Natural killer cell (primary cell): ENCODE measurements around the gene DSCAML1. TPM values are rescaled to one million over a fixed set of nuclear protein-coding genes. Genes with fewer than 3 reads are reported as not detected.

Experiments used
- ATAC-seq, 3 donors: fragments of 150-1000 bp in 2 of 3; fragments of 200-7000 bp in 1 of 3; cut with Tn5 transposase; 1 replicate in 1 of 3; 2 replicates in 2 of 3; pipeline ENCODE4 v1.10.0; 2021; ENCODE audit warnings: mild to moderate bottlenecking in 2 of 3, moderate library complexity in 2 of 3
- DNase-seq, 2 donors: peaks; one replicate each; pipeline versions ENCODE4 v3.0.0 to v3.0.0-alpha.2; 2013 to 2021; ENCODE audit warnings: mixed read lengths in 1 of 2
- H3K27ac ChIP-seq: one replicate; pipeline ENCODE4 v1.5.1; 2013; ENCODE audit warnings: mild to moderate bottlenecking, low read length
- H3K27me3 ChIP-seq: one replicate; pipeline ENCODE4 v1.6.1; 2013; ENCODE audit warnings: low read length; ENCODE audit not compliant: control insufficient read depth, insufficient read depth
- H3K36me3 ChIP-seq: one replicate; pipeline ENCODE4 v1.6.1; 2013; ENCODE audit warnings: low read length; ENCODE audit not compliant: control insufficient read depth, insufficient read depth
- H3K4me1 ChIP-seq: one replicate; pipeline ENCODE4 v1.6.1; 2013; ENCODE audit warnings: low read length; ENCODE audit not compliant: control insufficient read depth, insufficient read depth
- H3K4me3 ChIP-seq: one replicate; pipeline ENCODE4 v1.5.1; 2013; ENCODE audit warnings: low read length
- H3K9me3 ChIP-seq: one replicate; pipeline ENCODE4 v1.6.1; 2013; ENCODE audit warnings: low read length; ENCODE audit not compliant: control insufficient read depth, insufficient read depth
- H3K27ac Mint-ChIP-seq, 2 donors: one replicate each; pipeline ENCODE4 v1.8.0; 2022; ENCODE audit warnings: mild to moderate bottlenecking in 2 of 2, mixed read lengths in 2 of 2, moderate library complexity in 1 of 2
- H3K27me3 Mint-ChIP-seq, 2 donors: one replicate each; pipeline ENCODE4 v1.8.0; 2022; ENCODE audit warnings: low read depth in 2 of 2, mixed read lengths in 2 of 2
- H3K36me3 Mint-ChIP-seq: one replicate; pipeline ENCODE4 v1.8.0; 2022; ENCODE audit warnings: mixed read lengths
- H3K4me1 Mint-ChIP-seq, 2 donors: one replicate each; pipeline ENCODE4 v1.8.0; 2022; ENCODE audit warnings: mixed read lengths in 2 of 2
- H3K4me3 Mint-ChIP-seq: one replicate; pipeline ENCODE4 v1.8.0; 2022; ENCODE audit warnings: mild to moderate bottlenecking, moderate library complexity, mixed read lengths
- H3K9me3 Mint-ChIP-seq, 2 donors: one replicate each; pipeline ENCODE4 v1.8.0; 2022; ENCODE audit warnings: mixed read lengths in 2 of 2
- CTCF ChIP-seq: fragments of 200-600 bp; IDR thresholded peaks from one replicate; pipeline ENCODE4 v1.8.0; 2022; ENCODE audit warnings: antibody characterized with exemption
- WGBS: methylation state at CpG from one replicate; pipeline ENCODE4 v1.1.7; 2013; ENCODE audit warnings: missing lambda C conversion rate; ENCODE audit not compliant: insufficient coverage; 5-methylcytosine and 5-hydroxymethylcytosine counted together
- intact Hi-C: fragments of 100-400 bp; cut with micrococcal nuclease; formaldehyde crosslinking; loops from one replicate; pipeline ENCODE4 v1.14.2; 2022
- total RNA-seq, 4 donors: library from RNA; stranded (reverse); fragments of 120-200 nt in 1 of 4; gene quantifications; one replicate each; pipeline versions ENCODE4 v1.2.3 to v1.2.4, GENCODE V29; 2013 to 2022

DSCAML1 gene
- total RNA-seq, 3 donors from 2014 or later (not counting 1 experiment from before 2014, with no cell fraction given) = 0.66 TPM; not detected in 2

DNA sequence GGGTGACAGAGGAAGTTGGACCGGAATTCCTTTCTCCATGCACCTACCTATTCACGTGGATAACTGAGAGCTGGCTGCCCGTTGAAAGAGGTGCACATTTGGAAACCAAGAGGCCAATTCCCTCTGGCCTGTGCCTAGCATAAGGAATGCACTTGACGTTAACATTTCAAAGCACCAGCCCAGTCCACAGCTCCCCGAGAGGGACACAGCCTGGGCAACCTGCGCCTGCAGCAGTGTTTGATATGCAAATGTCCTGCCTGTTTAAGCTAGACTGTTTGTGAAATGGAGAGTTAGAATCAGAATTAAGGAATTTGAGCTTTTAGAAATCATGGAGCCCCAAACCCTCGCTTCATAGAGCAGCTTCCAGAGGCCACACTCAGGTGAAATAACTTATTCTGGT, 126.1 kb downstream of the DSCAML1 start:
- Histone ChIP-seq H3K27ac (no peak overlapping the region), H3K4me3 (no peak overlapping the region), H3K9me3 (no peaks in the 10 kb centered on the region), H3K4me1 (no peaks in the 10 kb centered on the region), H3K36me3 (no peaks in the 10 kb centered on the region), H3K27me3 (no peaks in the 10 kb centered on the region)
- H3K4me3 Mint-ChIP-seq = no peak overlapping the region
- intact Hi-C loops = no loop called here
- no peak overlapping the region for H3K27ac Mint-ChIP-seq
- no peaks in the 10 kb centered on the region for H3K36me3 Mint-ChIP-seq
- H3K27me3 Mint-ChIP-seq = peaks cover 3 to 7% of the 10 kb centered on the region in 2 donors
- no peaks in the 10 kb centered on the region for H3K4me1 Mint-ChIP-seq
- H3K9me3 Mint-ChIP-seq = no peaks in the 10 kb centered on the region
- no peak for TF ChIP-seq CTCF
- ATAC-seq (no peak), DNase-seq (no peak)
- 86% methylated on average over 7 of the region's 7 CpGs for WGBS

- WGBS = 88% methylated on average over 5 of the region's 5 CpGs
- no peaks in the 10 kb centered on the region for H3K27me3 ChIP-seq
- no peak overlapping the region for H3K4me3 ChIP-seq
- Mint-ChIP-seq H3K4me1 (no peaks in the 10 kb centered on the region), H3K36me3 (no peaks in the 10 kb centered on the region), H3K27me3 (peaks cover 0 to 7% of the 10 kb centered on the region in 2 donors), H3K9me3 (no peaks in the 10 kb centered on the region), H3K27ac (no peak overlapping the region), H3K4me3 (no peak overlapping the region)
- TF ChIP-seq CTCF = no peak
- DNase-seq = no peak
- intact Hi-C loops = no loop called here
- H3K9me3 ChIP-seq = no peaks in the 10 kb centered on the region
- no peak for ATAC-seq
- no peaks in the 10 kb centered on the region for H3K36me3 ChIP-seq
- H3K4me1 ChIP-seq = no peaks in the 10 kb centered on the region
- no peak overlapping the region for H3K27ac ChIP-seq
Measured at GRCh38 chr11:117670443-117670842, 126.6 kb downstream of the DSCAML1 start.

DNA sequence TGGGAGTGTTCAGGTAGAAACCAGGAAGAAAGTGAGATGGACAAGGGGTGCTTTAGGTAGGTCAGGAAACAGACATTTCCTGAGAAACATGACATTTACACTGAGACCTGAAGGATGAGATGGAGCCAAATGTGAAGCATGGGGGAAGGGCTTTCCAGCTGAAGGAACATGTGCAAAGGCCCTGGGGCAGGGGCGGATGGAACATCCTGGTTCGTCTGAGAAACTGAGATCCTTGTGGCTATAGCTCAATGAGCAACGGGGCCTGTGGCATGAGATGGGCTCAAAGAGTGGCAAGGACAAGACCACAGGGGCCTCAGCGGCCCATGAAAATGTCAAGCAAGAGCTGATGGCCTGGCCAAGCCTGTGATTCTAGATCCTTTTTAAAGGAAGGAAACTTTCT, 127.4 kb downstream of the DSCAML1 start:
- intact Hi-C loops = no loop called here
- whole genome bisulfite sequencing = 88% methylated on average over 4 of the region's 4 CpGs
- no peaks in the 10 kb centered on the region for H3K36me3 Mint-ChIP-seq

More for the DNA sequence above, 127.4 kb downstream of the DSCAML1 start:
- no peak for DNase-seq
- Mint-ChIP-seq H3K27me3 (peaks cover 0 to 3% of the 10 kb centered on the region in 2 donors), H3K4me1 (peaks cover 0 to 5% of the 10 kb centered on the region in 2 donors), H3K27ac (no peak overlapping the region), H3K9me3 (no peaks in the 10 kb centered on the region), H3K4me3 (no peak overlapping the region)
- Histone ChIP-seq H3K4me1 (peaks cover 5% of the 10 kb centered on the region), H3K27ac (no peak overlapping the region), H3K4me3 (no peak overlapping the region), H3K36me3 (no peaks in the 10 kb centered on the region), H3K9me3 (no peaks in the 10 kb centered on the region), H3K27me3 (no peaks in the 10 kb centered on the region)
- no peak for ATAC-seq
- TF ChIP-seq CTCF = no peak
